Upper lobe of left lung (tissue), 4 donors: Measurements from ENCODE around the gene TMEM256.

Experiments used
- CTCF ChIP-seq, 6 experiments: fragments of 450-650 bp in 4 of 6; fragments of 200-600 bp in 2 of 6; sonication (generic) in 2 of 6; IDR thresholded peaks; one replicate each; pipeline ENCODE4 v1.5.1; 2016 to 2019; ENCODE audit warnings: antibody characterized with exemption in 6 of 6
- POLR2AphosphoS5 ChIP-seq, 2 donors: sonication (generic); formaldehyde crosslinking; IDR thresholded peaks; one replicate each; pipeline ENCODE4 v1.5.1; 2017; ENCODE audit warnings: antibody characterized with exemption in 2 of 2

- no peak for TF ChIP-seq CTCF (IDR thresholded peaks at IDR 0.05)
- no peak for TF ChIP-seq POLR2AphosphoS5 (IDR thresholded peaks at IDR 0.05)
Observed at GRCh38 chr17:7439462-7440112, 35.7 kb upstream of the TMEM256 start, which contains the start of gene FGF11.
